Vagina (tissue), 2 donors: ENCODE results near the gene SRGAP2B.
"Not testable (repeated sequence)": the region's sequence is repeated elsewhere in the genome, so short reads cannot be mapped to it uniquely, and the experiment has no call there.

Experiments used
- CTCF ChIP-seq, 3 experiments: fragments of 450-650 bp in 2 of 3; fragments of 200-600 bp in 1 of 3; sonication (generic) in 1 of 3; IDR thresholded peaks; one replicate each; pipeline ENCODE4 v1.5.1; 2017 to 2019; ENCODE audit warnings: antibody characterized with exemption in 3 of 3, mild to moderate bottlenecking in 2 of 3, moderate library complexity in 2 of 3
- POLR2A ChIP-seq, 2 donors: fragments of 450-650 bp; IDR thresholded peaks; one replicate each; pipeline ENCODE4 v1.6.1; 2017; ENCODE audit warnings: antibody characterized with exemption in 2 of 2, mild to moderate bottlenecking in 2 of 2, moderate library complexity in 2 of 2
- POLR2AphosphoS5 ChIP-seq, 2 donors: sonication (generic); formaldehyde crosslinking; IDR thresholded peaks; one replicate each; pipeline ENCODE4 v1.9.0; 2017; ENCODE audit warnings: antibody characterized with exemption in 2 of 2, mild to moderate bottlenecking in 2 of 2, low read depth in 1 of 2; ENCODE audit not compliant: insufficient read depth in 1 of 2

DNA sequence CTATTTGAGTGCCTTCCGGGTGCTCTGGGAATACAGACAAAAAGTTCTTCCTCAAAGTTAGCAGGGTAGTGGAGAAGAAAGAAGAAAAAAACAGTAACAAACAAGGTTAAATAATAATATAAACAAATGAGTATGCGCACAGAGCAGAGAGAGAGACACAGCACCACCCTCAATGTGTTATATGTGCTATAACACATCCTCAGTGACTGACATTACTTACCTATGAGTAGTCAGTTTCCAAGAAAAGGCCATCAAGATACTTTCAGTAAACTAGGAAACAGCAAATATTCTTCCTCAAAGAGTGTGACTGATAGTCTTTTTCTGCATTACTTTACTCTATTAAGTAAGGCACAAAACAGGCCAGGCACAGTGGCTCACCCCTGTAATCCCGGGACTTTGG, 93.7 kb downstream of the SRGAP2B start:
- not testable (repeated sequence) for TF ChIP-seq POLR2A (IDR thresholded peaks at IDR 0.05); CTCF (IDR thresholded peaks at IDR 0.05); POLR2AphosphoS5 (IDR thresholded peaks at IDR 0.05; ENCODE audit: insufficient read depth in 1 of 2, low read depth in 1 of 2)
